IMR-90 (cell line): ENCODE measurements around the gene NXPH2. TPM values are rescaled to one million over a fixed set of nuclear protein-coding genes. Genes with fewer than 3 reads are reported as not detected.

Source experiments
- ATAC-seq: fragments of 200-7000 bp; cut with Tn5 transposase; 2 replicates; pipeline ENCODE4 v1.9.1; 2020; ENCODE audit warnings: low read depth, mild to moderate bottlenecking, moderate library complexity
- BruUV-seq: library from RNA; stranded (reverse); fragments of 400-500 nt; replicated peaks from 2 replicates; lab custom pipeline; 2021; lab: Mats Ljungman, UMichigan
- CTCF ChIA-PET: fragments of 300-600 bp; formaldehyde crosslinking; extraction: SDS; loops from one replicate; lab custom pipeline; 2021; ENCODE audit warnings: antibody characterized with exemption; lab: Yijun Ruan, JAX
- POLR2A ChIA-PET: fragments of 300-600 bp; sonication (Branson Sonifier 250); formaldehyde crosslinking; loops from one replicate; lab custom pipeline; 2022; ENCODE audit warnings: antibody characterized with exemption; ENCODE audit not compliant: unreplicated experiment; lab: Charles Lee
- DNase-seq: peaks from one replicate; pipeline ENCODE4 v3.0.0; 2013
- H2AFZ ChIP-seq: replicated peaks from 2 replicates; pipeline ENCODE3; 2013; ENCODE audit warnings: low read length, mild to moderate bottlenecking; ENCODE audit not compliant: poor library complexity
- H2AK5ac ChIP-seq: 2 replicates; pipeline ENCODE4 v1.6.1; 2013; ENCODE audit warnings: low read depth, low read length, inconsistent platforms
- H2AK9ac ChIP-seq: replicated peaks from 2 replicates; pipeline ENCODE3; 2013; ENCODE audit warnings: mild to moderate bottlenecking, low read depth, low read length, moderate library complexity; ENCODE audit not compliant: poor library complexity
- H2BK120ac ChIP-seq: 2 replicates; pipeline ENCODE4 v1.6.1; 2013; ENCODE audit warnings: low read depth, low read length, inconsistent platforms
- H2BK15ac ChIP-seq: 3 replicates; pipeline ENCODE4 v1.6.1; 2013; ENCODE audit warnings: low read depth, low read length, inconsistent platforms
- H2BK20ac ChIP-seq: 2 replicates; pipeline ENCODE4 v1.6.1; 2013; ENCODE audit warnings: low read depth, mild to moderate bottlenecking, inconsistent platforms, low read length, moderate library complexity
- H2BK5ac ChIP-seq: 2 replicates; pipeline ENCODE4 v1.6.1; 2013; ENCODE audit warnings: mild to moderate bottlenecking, low read depth, low read length, inconsistent platforms; ENCODE audit not compliant: poor library complexity, severe bottlenecking
- H3K14ac ChIP-seq: replicated peaks from 2 replicates; pipeline ENCODE4 v1.6.1; 2013; ENCODE audit warnings: low read depth, low read length, inconsistent platforms
- H3K18ac ChIP-seq: 2 replicates; pipeline ENCODE4 v1.6.1; 2013; ENCODE audit warnings: low read depth, low read length, control low read depth
- H3K23ac ChIP-seq: 2 replicates; pipeline ENCODE4 v1.6.1; 2013; ENCODE audit warnings: low read depth, low read length, inconsistent platforms
- H3K27ac ChIP-seq: 2 replicates; pipeline ENCODE4 v1.5.1; 2013; ENCODE audit warnings: mild to moderate bottlenecking, control low read depth, low read length; ENCODE audit not compliant: insufficient read depth
- H3K27me3 ChIP-seq: 2 replicates; pipeline ENCODE4 v1.6.1; 2013; ENCODE audit warnings: low read length; ENCODE audit not compliant: control insufficient read depth, insufficient read depth
- H3K36me3 ChIP-seq: 2 replicates; pipeline ENCODE4 v1.6.1; 2013; ENCODE audit warnings: low read length, mixed read lengths; ENCODE audit not compliant: control insufficient read depth, insufficient read depth
- H3K4ac ChIP-seq: 2 replicates; pipeline ENCODE4 v1.6.1; 2013; ENCODE audit warnings: low read depth, low read length, inconsistent platforms
- H3K4me1 ChIP-seq: 2 replicates; pipeline ENCODE4 v1.6.1; 2013; ENCODE audit warnings: low read length, mixed read lengths; ENCODE audit not compliant: control insufficient read depth, insufficient read depth
- H3K4me2 ChIP-seq: 2 replicates; pipeline ENCODE4 v1.6.1; 2013; ENCODE audit warnings: low read depth, mild to moderate bottlenecking, control low read depth, low read length, moderate library complexity
- H3K4me3 ChIP-seq: 2 replicates; pipeline ENCODE4 v1.5.1; 2013; ENCODE audit warnings: low read depth, mild to moderate bottlenecking, control low read depth, low read length, moderate library complexity; ENCODE audit not compliant: insufficient read depth
- H3K56ac ChIP-seq: 2 replicates; pipeline ENCODE4 v1.6.1; 2013; ENCODE audit warnings: low read length, inconsistent platforms; ENCODE audit not compliant: insufficient read depth; ENCODE audit errors: extremely low read depth
- H3K79me1 ChIP-seq, 2 experiments: 2 replicates each; pipeline ENCODE4 v1.6.1; 2013; ENCODE audit warnings: low read length in 2 of 2, inconsistent platforms in 1 of 2, low read depth in 1 of 2
- H3K9ac ChIP-seq: 2 replicates; pipeline ENCODE4 v1.6.1; 2013; ENCODE audit warnings: low read depth, low read length, control low read depth
- H3K9me1 ChIP-seq: 2 replicates; pipeline ENCODE4 v1.6.1; 2013; ENCODE audit warnings: low read length, inconsistent platforms; ENCODE audit not compliant: insufficient read depth
- H3K9me3 ChIP-seq: 2 replicates; pipeline ENCODE4 v1.6.1; 2013; ENCODE audit warnings: low read length; ENCODE audit not compliant: control insufficient read depth, insufficient read depth
- H4K20me1 ChIP-seq: 2 replicates; pipeline ENCODE4 v1.6.1; 2013; ENCODE audit warnings: low read length, inconsistent platforms; ENCODE audit not compliant: insufficient read depth
- H4K5ac ChIP-seq: 2 replicates; pipeline ENCODE4 v1.6.1; 2013; ENCODE audit warnings: mild to moderate bottlenecking, low read depth, low read length, control low read depth
- H4K8ac ChIP-seq, 2 experiments: 2 replicates each; pipeline ENCODE4 v1.6.1; 2013; ENCODE audit warnings: low read depth in 2 of 2, low read length in 2 of 2, control low read depth in 1 of 2, inconsistent platforms in 1 of 2
- H4K91ac ChIP-seq: 2 replicates; pipeline ENCODE4 v1.6.1; 2013; ENCODE audit warnings: low read depth, low read length, inconsistent platforms; ENCODE audit not compliant: insufficient read depth
- BHLHE40 ChIP-seq: fragments of 150-350 bp; IDR thresholded peaks from 2 replicates; pipeline ENCODE4 v1.6.1; 2016; ENCODE audit warnings: mild to moderate bottlenecking, low read depth, low read length
- CEBPB ChIP-seq: IDR thresholded peaks from 2 replicates; pipeline ENCODE4 v1.6.1; 2012; ENCODE audit warnings: low read depth, low read length, improper control_type of control experiment
- CHD1 ChIP-seq: IDR thresholded peaks from 2 replicates; pipeline ENCODE4 v1.6.1; 2012; ENCODE audit warnings: low read depth, low read length, improper control_type of control experiment
- FOS ChIP-seq: fragments of 150-350 bp; IDR thresholded peaks from 2 replicates; pipeline ENCODE4 v1.6.1; 2016; ENCODE audit warnings: low read depth, low read length
- MAFK ChIP-seq: IDR thresholded peaks from 2 replicates; pipeline ENCODE4 v1.6.1; 2012; ENCODE audit warnings: low read depth, low read length, improper control_type of control experiment
- MAZ ChIP-seq: IDR thresholded peaks from 2 replicates; pipeline ENCODE4 v1.6.1; 2012; ENCODE audit warnings: low read depth, mild to moderate bottlenecking, low read length, improper control_type of control experiment, moderate library complexity, borderline replicate concordance
- MXI1 ChIP-seq: IDR thresholded peaks from 2 replicates; pipeline ENCODE4 v1.6.1; 2012; ENCODE audit warnings: low read depth, mild to moderate bottlenecking, low read length, moderate library complexity, borderline replicate concordance
- NFE2L2 ChIP-seq: fragments of 150-350 bp; IDR thresholded peaks from 2 replicates; pipeline ENCODE4 v1.6.1; 2016; ENCODE audit warnings: low read depth, mild to moderate bottlenecking, low read length
- POLR2A ChIP-seq: IDR thresholded peaks from 2 replicates; pipeline ENCODE4 v1.6.1; 2012; ENCODE audit warnings: mild to moderate bottlenecking, low read depth, low read length
- RAD21 ChIP-seq: IDR thresholded peaks from 2 replicates; pipeline ENCODE4 v1.6.1; 2012; ENCODE audit warnings: low read length, improper control_type of control experiment
- RCOR1 ChIP-seq: IDR thresholded peaks from 2 replicates; pipeline ENCODE4 v1.6.1; 2012; ENCODE audit warnings: mild to moderate bottlenecking, low read length, improper control_type of control experiment; ENCODE audit not compliant: insufficient replicate concordance
- RFX5 ChIP-seq: IDR thresholded peaks from 2 replicates; pipeline ENCODE4 v1.8.0; 2012; ENCODE audit warnings: low read depth, mild to moderate bottlenecking, low read length, moderate library complexity
- SMC3 ChIP-seq: fragments of 150-350 bp; IDR thresholded peaks from 2 replicates; pipeline ENCODE4 v1.6.1; 2016; ENCODE audit warnings: low read depth, mild to moderate bottlenecking, antibody characterized with exemption, low read length, moderate library complexity
- WGBS, 2 experiments: methylation state at CpG; one replicate each; pipeline versions ENCODE4 v1.1.5 to v1.1.7; 2013; ENCODE audit warnings: missing lambda C conversion rate in 2 of 2; ENCODE audit not compliant: insufficient read length in 1 of 2; ENCODE audit errors: extremely low coverage in 2 of 2; 5-methylcytosine and 5-hydroxymethylcytosine counted together
- dilution Hi-C: fragments of 300-500 bp; cut with HindIII; formaldehyde crosslinking; loops from one replicate; pipeline ENCODE4 v1.14.3; 2018; ENCODE audit warnings: low sequenced_read_pairs; ENCODE audit not compliant: unreplicated experiment
- in situ Hi-C: fragments of 300-500 bp; cut with MboI; formaldehyde crosslinking; loops from 3 replicates; pipeline ENCODE4 v1.14.3; 2019; ENCODE audit warnings: low sequenced_read_pairs, inconsistent platforms, mixed read lengths
- intact Hi-C: fragments of 100-400 bp; cut with micrococcal nuclease; formaldehyde crosslinking; loops from 2 replicates; pipeline ENCODE4 v1.10.0; 2022
- polyA plus RNA-seq, 3 experiments: library from polyadenylated mRNA; depleted of rRNA; stranded (reverse); fragments of >200 nt; gene quantifications; 2 replicates each; pipeline ENCODE4 v1.2.3, GENCODE V29; 2012; ENCODE audit warnings: low replicate concordance in 1 of 3
- total RNA-seq: library from RNA; depleted of rRNA; stranded (reverse); fragments of >200 nt; gene quantifications from 2 replicates; pipeline ENCODE4 v1.2.3, GENCODE V29; 2012
- TF ChIP-seq, protein P1 (sequence below): conservative IDR thresholded peaks from 2 replicates; pipeline ENCODE4 v1.5.1; 2012; ENCODE audit warnings: mild to moderate bottlenecking, low read depth, low read length, improper control_type of control experiment
- TF ChIP-seq, protein P2 (sequence below): fragments of 150-350 bp; IDR thresholded peaks from 2 replicates; pipeline ENCODE4 v1.6.1; 2017; ENCODE audit warnings: mild to moderate bottlenecking, antibody characterized with exemption, low read length, low read depth
- TF ChIP-seq, protein P3 (sequence below): fragments of 150-350 bp; IDR thresholded peaks from 2 replicates; pipeline ENCODE4 v1.6.1; 2016; ENCODE audit warnings: low read depth, mild to moderate bottlenecking, low read length, moderate library complexity, borderline replicate concordance

Gene NXPH2
- total and polyA plus RNA-seq, 2 of the 4 experiments (the other 2 are of a cell fraction) = not detected

DNA sequence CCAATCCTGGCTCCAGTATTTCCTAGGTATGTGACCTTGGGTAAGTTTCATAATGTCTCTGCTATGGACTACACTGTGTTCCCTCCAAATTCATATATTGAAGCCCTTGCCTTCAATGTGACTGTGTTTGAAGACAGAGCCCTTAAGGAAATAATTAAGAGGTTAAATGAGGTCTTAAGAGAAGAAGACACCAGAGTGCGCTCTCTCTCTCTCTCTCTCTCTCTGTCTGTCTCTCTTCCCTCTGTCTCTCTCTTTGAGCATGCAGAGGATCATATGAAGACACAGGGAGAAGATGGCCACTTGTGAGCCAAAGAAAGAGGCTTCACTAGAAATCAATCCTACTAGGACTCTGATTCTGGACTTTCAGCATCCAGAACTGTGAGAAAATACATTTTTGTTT, 52.2 kb downstream of the NXPH2 start:
- H2BK20ac ChIP-seq = no peak overlapping the region
- CTCF ChIA-PET = no interaction called here
- dilution Hi-C loops (no loop called here), intact Hi-C loops (no loop called here), in situ Hi-C loops (no loop called here)
- no peaks in the 10 kb centered on the region for H3K36me3 ChIP-seq
- H3K4me1 ChIP-seq = no peaks in the 10 kb centered on the region
- no peak overlapping the region for H3K56ac ChIP-seq
- H3K4me2 ChIP-seq = no peak overlapping the region
- H4K20me1 ChIP-seq = no peaks in the 10 kb centered on the region
- H3K9me1 ChIP-seq = no peaks in the 10 kb centered on the region
- no peak overlapping the region for H4K91ac ChIP-seq
- H3K27me3 ChIP-seq = no peaks in the 10 kb centered on the region
- no peak overlapping the region for H3K27ac ChIP-seq
- POLR2A ChIA-PET = no interaction called here
- H4K8ac ChIP-seq = no peak overlapping the region
- H2AK9ac ChIP-seq = no peak overlapping the region
- ATAC-seq (no peak), DNase-seq (no peak)
- no peak overlapping the region for H2AFZ ChIP-seq
- H3K9me3 ChIP-seq = no peaks in the 10 kb centered on the region
- H2AK5ac ChIP-seq = no peak overlapping the region
- WGBS, 2 experiments = no CpG with 5 or more reads among the region's 1 CpG
- no peak overlapping the region for H2BK120ac ChIP-seq
- no peaks in the 10 kb centered on the region for H3K79me1 ChIP-seq
- H2BK15ac ChIP-seq = no peak overlapping the region
- no peak overlapping the region for H3K14ac ChIP-seq
- H3K9ac ChIP-seq = no peak overlapping the region
- TF ChIP-seq RAD21 (no peak), MAFK (no peak), FOS (no peak), MXI1 (no peak), CHD1 (no peak), NFE2L2 (no peak), SMC3 (no peak), MAZ (no peak), CEBPB (no peak), RFX5 (no peak), BHLHE40 (no peak), RCOR1 (no peak), POLR2A (no peak)
- TF ChIP-seq, protein P1, sequence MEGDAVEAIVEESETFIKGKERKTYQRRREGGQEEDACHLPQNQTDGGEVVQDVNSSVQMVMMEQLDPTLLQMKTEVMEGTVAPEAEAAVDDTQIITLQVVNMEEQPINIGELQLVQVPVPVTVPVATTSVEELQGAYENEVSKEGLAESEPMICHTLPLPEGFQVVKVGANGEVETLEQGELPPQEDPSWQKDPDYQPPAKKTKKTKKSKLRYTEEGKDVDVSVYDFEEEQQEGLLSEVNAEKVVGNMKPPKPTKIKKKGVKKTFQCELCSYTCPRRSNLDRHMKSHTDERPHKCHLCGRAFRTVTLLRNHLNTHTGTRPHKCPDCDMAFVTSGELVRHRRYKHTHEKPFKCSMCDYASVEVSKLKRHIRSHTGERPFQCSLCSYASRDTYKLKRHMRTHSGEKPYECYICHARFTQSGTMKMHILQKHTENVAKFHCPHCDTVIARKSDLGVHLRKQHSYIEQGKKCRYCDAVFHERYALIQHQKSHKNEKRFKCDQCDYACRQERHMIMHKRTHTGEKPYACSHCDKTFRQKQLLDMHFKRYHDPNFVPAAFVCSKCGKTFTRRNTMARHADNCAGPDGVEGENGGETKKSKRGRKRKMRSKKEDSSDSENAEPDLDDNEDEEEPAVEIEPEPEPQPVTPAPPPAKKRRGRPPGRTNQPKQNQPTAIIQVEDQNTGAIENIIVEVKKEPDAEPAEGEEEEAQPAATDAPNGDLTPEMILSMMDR = no peak
- TF ChIP-seq, protein P2, sequence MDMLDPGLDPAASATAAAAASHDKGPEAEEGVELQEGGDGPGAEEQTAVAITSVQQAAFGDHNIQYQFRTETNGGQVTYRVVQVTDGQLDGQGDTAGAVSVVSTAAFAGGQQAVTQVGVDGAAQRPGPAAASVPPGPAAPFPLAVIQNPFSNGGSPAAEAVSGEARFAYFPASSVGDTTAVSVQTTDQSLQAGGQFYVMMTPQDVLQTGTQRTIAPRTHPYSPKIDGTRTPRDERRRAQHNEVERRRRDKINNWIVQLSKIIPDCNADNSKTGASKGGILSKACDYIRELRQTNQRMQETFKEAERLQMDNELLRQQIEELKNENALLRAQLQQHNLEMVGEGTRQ = no peak
- TF ChIP-seq, protein P3, sequence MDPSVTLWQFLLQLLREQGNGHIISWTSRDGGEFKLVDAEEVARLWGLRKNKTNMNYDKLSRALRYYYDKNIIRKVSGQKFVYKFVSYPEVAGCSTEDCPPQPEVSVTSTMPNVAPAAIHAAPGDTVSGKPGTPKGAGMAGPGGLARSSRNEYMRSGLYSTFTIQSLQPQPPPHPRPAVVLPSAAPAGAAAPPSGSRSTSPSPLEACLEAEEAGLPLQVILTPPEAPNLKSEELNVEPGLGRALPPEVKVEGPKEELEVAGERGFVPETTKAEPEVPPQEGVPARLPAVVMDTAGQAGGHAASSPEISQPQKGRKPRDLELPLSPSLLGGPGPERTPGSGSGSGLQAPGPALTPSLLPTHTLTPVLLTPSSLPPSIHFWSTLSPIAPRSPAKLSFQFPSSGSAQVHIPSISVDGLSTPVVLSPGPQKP = no peak
- H3K18ac ChIP-seq = no peak overlapping the region
- no peak overlapping the region for H3K23ac ChIP-seq
- BruUV-seq = no TSS peak
- H4K5ac ChIP-seq = no peak overlapping the region
- H2BK5ac ChIP-seq = no peak overlapping the region
- no peak overlapping the region for H3K4ac ChIP-seq
- no peak overlapping the region for H3K4me3 ChIP-seq
